ENCODE results near the gene CD59. TPM values are rescaled to one million over a fixed set of nuclear protein-coding genes. Genes with fewer than 3 reads are reported as not detected.
"Not testable (repeated sequence)": the region's sequence is repeated elsewhere in the genome, so short reads cannot be mapped to it uniquely, and the experiment has no call there.

The CD59 gene
- total RNA-seq, 3 donors from 2014 or later (not counting 1 experiment from before 2014, with no cell fraction given): 25.0 to 29.4 (median 26.4) TPM

GRCh38 chr11:33730716-33731115 lies 5.5 kb downstream of the CD59 start:
- WGBS (ENCODE audit: insufficient coverage): 95% methylated on average over 4 of the region's 7 CpGs
- ATAC-seq (no peak), DNase-seq (no peak)
- Histone ChIP-seq H3K4me1 (ENCODE audit: control insufficient read depth, insufficient read depth, low read length) (peaks cover 14% of the 10 kb centered on the region), H3K9me3 (ENCODE audit: control insufficient read depth, insufficient read depth, low read length) (no peaks in the 10 kb centered on the region), H3K27me3 (ENCODE audit: control insufficient read depth, insufficient read depth, low read length) (no peaks in the 10 kb centered on the region), H3K4me3 (ENCODE audit: low read length) (no peak overlapping the region), H3K27ac (ENCODE audit: low read length) (no peak overlapping the region), H3K36me3 (ENCODE audit: control insufficient read depth, insufficient read depth, low read length) (no peaks in the 10 kb centered on the region)
- Mint-ChIP-seq H3K4me1 (peaks cover 16 to 23% of the 10 kb centered on the region in 2 donors), H3K36me3 (no peaks in the 10 kb centered on the region), H3K4me3 (no peak overlapping the region), H3K27ac (no peak overlapping the region), H3K27me3 (ENCODE audit: low read depth in 2 of 2) (no peaks in the 10 kb centered on the region), H3K9me3 (no peaks in the 10 kb centered on the region)
- TF ChIP-seq CTCF (IDR thresholded peaks at IDR 0.05): no peak
- intact Hi-C loops (cut with micrococcal nuclease): no loop called here

GRCh38 chr11:33729072-33729664 lies 7.1 kb downstream of the CD59 start:
- H3K4me3 Mint-ChIP-seq; H3K4me1 ChIP-seq (ENCODE audit: control insufficient read depth, insufficient read depth, low read length); H3K9me3 ChIP-seq (ENCODE audit: control insufficient read depth, insufficient read depth, low read length); intact Hi-C loops (cut with micrococcal nuclease); H3K36me3 Mint-ChIP-seq; H3K27ac Mint-ChIP-seq; ATAC-seq; DNase-seq; H3K27me3 ChIP-seq (ENCODE audit: control insufficient read depth, insufficient read depth, low read length); H3K36me3 ChIP-seq (ENCODE audit: control insufficient read depth, insufficient read depth, low read length); H3K4me3 ChIP-seq (ENCODE audit: low read length); H3K9me3 Mint-ChIP-seq; H3K27me3 Mint-ChIP-seq (ENCODE audit: low read depth in 2 of 2); H3K27ac ChIP-seq (ENCODE audit: low read length): not testable (repeated sequence)
- peaks cover 11 to 18% of the 10 kb centered on the region in 2 donors for H3K4me1 Mint-ChIP-seq
- WGBS (ENCODE audit: insufficient coverage): 100% methylated on average over 2 of the region's 5 CpGs

DNA sequence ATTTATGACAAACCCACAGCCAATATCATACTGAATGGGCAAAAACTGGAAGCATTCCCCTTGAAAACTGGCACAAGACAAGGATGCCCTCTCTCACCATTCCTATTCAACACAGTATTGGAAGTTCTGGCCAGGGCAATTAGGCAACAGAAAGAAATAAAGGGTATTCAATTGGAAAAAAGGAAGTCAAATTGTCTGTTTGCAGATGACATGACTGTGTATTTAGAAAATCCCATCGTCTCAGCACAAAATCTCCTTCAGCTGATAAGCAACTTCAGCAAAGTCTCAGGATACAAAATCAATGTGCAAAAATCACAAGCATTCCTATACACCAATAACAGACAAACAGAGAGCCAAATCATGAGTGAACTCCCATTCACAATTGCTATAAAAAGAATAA lies 8.7 kb downstream of the CD59 start:
- H3K27ac ChIP-seq (ENCODE audit: low read length); H3K4me3 Mint-ChIP-seq; H3K9me3 ChIP-seq (ENCODE audit: control insufficient read depth, insufficient read depth, low read length); H3K27me3 ChIP-seq (ENCODE audit: control insufficient read depth, insufficient read depth, low read length); H3K27ac Mint-ChIP-seq; H3K36me3 Mint-ChIP-seq; ATAC-seq; intact Hi-C loops (cut with micrococcal nuclease); H3K36me3 ChIP-seq (ENCODE audit: control insufficient read depth, insufficient read depth, low read length); H3K27me3 Mint-ChIP-seq (ENCODE audit: low read depth in 2 of 2); H3K4me3 ChIP-seq (ENCODE audit: low read length); DNase-seq; H3K9me3 Mint-ChIP-seq: not testable (repeated sequence)
- peaks cover 21 to 24% of the 10 kb centered on the region in 2 donors for H3K4me1 Mint-ChIP-seq
- WGBS (ENCODE audit: insufficient coverage): no CpG with 5 or more reads among the region's 1 CpG
- H3K4me1 ChIP-seq (ENCODE audit: control insufficient read depth, insufficient read depth, low read length): peaks cover 16% of the 10 kb centered on the region

- intact Hi-C loops (cut with micrococcal nuclease): no loop called here
- TF ChIP-seq CTCF (IDR thresholded peaks at IDR 0.05): no peak
- Mint-ChIP-seq H3K9me3 (no peaks in the 10 kb centered on the region), H3K27ac (no peak overlapping the region), H3K27me3 (ENCODE audit: low read depth in 2 of 2) (no peaks in the 10 kb centered on the region), H3K36me3 (no peaks in the 10 kb centered on the region), H3K4me1 (peaks cover 21 to 37% of the 10 kb centered on the region in 2 donors), H3K4me3 (no peak overlapping the region)
- Histone ChIP-seq H3K4me1 (ENCODE audit: control insufficient read depth, insufficient read depth, low read length) (peaks cover 18% of the 10 kb centered on the region), H3K27me3 (ENCODE audit: control insufficient read depth, insufficient read depth, low read length) (no peaks in the 10 kb centered on the region), H3K36me3 (ENCODE audit: control insufficient read depth, insufficient read depth, low read length) (no peaks in the 10 kb centered on the region), H3K9me3 (ENCODE audit: control insufficient read depth, insufficient read depth, low read length) (no peaks in the 10 kb centered on the region), H3K27ac (ENCODE audit: low read length) (no peak overlapping the region), H3K4me3 (ENCODE audit: low read length) (no peak overlapping the region)
- ATAC-seq (no peak), DNase-seq (no peak)
- 85% methylated on average over 5 of the region's 5 CpGs for WGBS (ENCODE audit: insufficient coverage)
Observed at GRCh38 chr11:33725496-33725895, 10.7 kb downstream of the CD59 start.
